Activated T-cell treated with anti-CD3 and anti-CD28 coated beads, Interleukin-2, amount 50 U/mL, for 4 hours (primary cell): ENCODE data around the gene TACC2. TPM values are rescaled to one million over a fixed set of nuclear protein-coding genes. Genes with fewer than 3 reads are reported as not detected.

ENCODE experiments used
- ATAC-seq, 2 donors: fragments of 200-7000 bp; cut with Tn5 transposase; one replicate each; pipeline ENCODE4 v1.10.0; 2021
- DNase-seq: peaks from one replicate; pipeline ENCODE4 v3.0.0-alpha.2; 2020
- H3K27me3 Mint-ChIP-seq: one replicate; pipeline ENCODE4 v1.8.0; 2021; ENCODE audit warnings: low read depth, mixed read lengths
- H3K36me3 Mint-ChIP-seq: one replicate; pipeline ENCODE4 v1.8.0; 2022; ENCODE audit warnings: mixed read lengths; ENCODE audit not compliant: insufficient read depth
- H3K4me1 Mint-ChIP-seq: one replicate; pipeline ENCODE4 v1.8.0; 2021; ENCODE audit warnings: low read depth, mixed read lengths
- H3K4me3 Mint-ChIP-seq: one replicate; pipeline ENCODE4 v1.8.0; 2021; ENCODE audit warnings: mild to moderate bottlenecking, moderate library complexity, mixed read lengths
- H3K9me3 Mint-ChIP-seq: one replicate; pipeline ENCODE4 v1.8.0; 2021; ENCODE audit warnings: mixed read lengths
- total RNA-seq, 3 donors: library from RNA; stranded (reverse); gene quantifications; one replicate each; pipeline ENCODE4 v1.2.1, GENCODE V29; 2021

Gene TACC2
- total RNA-seq, 3 donors from 2014 or later: 0.21 to 0.57 (median 0.43) TPM

GRCh38 chr10:122301055-122301810, 312.3 kb downstream of the TACC2 start:
- no peak for DNase-seq
- H3K4me3 Mint-ChIP-seq: no peak overlapping the region
- ATAC-seq: no peak
- no peaks in the 10 kb centered on the region for H3K36me3 Mint-ChIP-seq
- H3K4me1 Mint-ChIP-seq: peaks cover 2% of the 10 kb centered on the region
- peaks cover 6% of the 10 kb centered on the region for H3K9me3 Mint-ChIP-seq
- no peaks in the 10 kb centered on the region for H3K27me3 Mint-ChIP-seq

- no peak for ATAC-seq
- H3K36me3 Mint-ChIP-seq: no peaks in the 10 kb centered on the region
- peaks cover 2% of the 10 kb centered on the region for H3K4me1 Mint-ChIP-seq
- no peaks in the 10 kb centered on the region for H3K27me3 Mint-ChIP-seq
- H3K9me3 Mint-ChIP-seq: peaks cover 6% of the 10 kb centered on the region
- DNase-seq: no peak
- no peak overlapping the region for H3K4me3 Mint-ChIP-seq
These were observed 312.8 kb downstream of the TACC2 start for GRCh38 chr10:122301811-122302115.

GRCh38 chr10:122302315-122302714, 313.4 kb downstream of the TACC2 start:
- H3K4me1 Mint-ChIP-seq: peaks cover 2% of the 10 kb centered on the region

GRCh38 chr10:122303271-122304053, 314.5 kb downstream of the TACC2 start:
- H3K9me3 Mint-ChIP-seq: peaks cover 6% of the 10 kb centered on the region
- H3K36me3 Mint-ChIP-seq: no peaks in the 10 kb centered on the region
- H3K27me3 Mint-ChIP-seq: no peaks in the 10 kb centered on the region
- DNase-seq: no peak
- ATAC-seq: no peak
- H3K4me1 Mint-ChIP-seq: peaks cover 4% of the 10 kb centered on the region
- H3K4me3 Mint-ChIP-seq: no peak overlapping the region

More at GRCh38 chr10:122302315-122302714, 313.4 kb downstream of the TACC2 start:
- H3K9me3 Mint-ChIP-seq: peaks cover 6% of the 10 kb centered on the region
- ATAC-seq (no peak), DNase-seq (no peak)
- H3K36me3 Mint-ChIP-seq: no peaks in the 10 kb centered on the region
- no peaks in the 10 kb centered on the region for H3K27me3 Mint-ChIP-seq
- no peak overlapping the region for H3K4me3 Mint-ChIP-seq

Other genes starting within 250 kb of the TACC2 start
- 10 to 100 TPM; 33.6 to 41.2 (median 38.5) TPM for gene ATE1, start 61.1 kb upstream of the TACC2 start, total RNA-seq
- gene NSMCE4A, start 13.9 kb upstream of the TACC2 start, total RNA-seq: 10 to 100 TPM; 81.0 to 85.2 (median 82.3) TPM